Brain microvascular endothelial cell (primary cell): ENCODE measurements around the gene PIGV.

Experiments
- DNase-seq: peaks from one replicate; pipeline ENCODE4 v3.0.0-alpha.2; 2020
- H3K27ac ChIP-seq: fragments of 250-450 bp; sonication (Bioruptor Pico); 2 replicates; pipeline ENCODE4 v1.5.1; 2020; ENCODE audit warnings: mild to moderate bottlenecking, moderate library complexity
- H3K27me3 ChIP-seq: fragments of 250-450 bp; sonication (Bioruptor Pico); replicated peaks from 2 replicates; pipeline ENCODE4 v1.5.1; 2020; ENCODE audit warnings: mild to moderate bottlenecking
- H3K36me3 ChIP-seq: fragments of 250-450 bp; sonication (Bioruptor Pico); replicated peaks from 2 replicates; pipeline ENCODE4 v1.5.1; 2020; ENCODE audit warnings: mild to moderate bottlenecking
- H3K4me3 ChIP-seq: 2 replicates; pipeline ENCODE4 v1.5.1; 2011; ENCODE audit warnings: low read depth, mild to moderate bottlenecking, control low read depth, low read length, moderate library complexity
- in situ Hi-C: cut with HindIII; loops from 2 replicates; pipeline ENCODE4 v1.10.0; 2017; ENCODE audit warnings: low sequenced_read_pairs, low pct_ligation_motif_present
- TF ChIP-seq, protein P1 (sequence below): IDR thresholded peaks from 2 replicates; pipeline ENCODE4 v1.5.1; 2011; ENCODE audit warnings: low read depth, mild to moderate bottlenecking, moderate library complexity, low read length, control low read depth, inconsistent platforms; ENCODE audit errors: missing control alignments

The PIGV gene

DNA sequence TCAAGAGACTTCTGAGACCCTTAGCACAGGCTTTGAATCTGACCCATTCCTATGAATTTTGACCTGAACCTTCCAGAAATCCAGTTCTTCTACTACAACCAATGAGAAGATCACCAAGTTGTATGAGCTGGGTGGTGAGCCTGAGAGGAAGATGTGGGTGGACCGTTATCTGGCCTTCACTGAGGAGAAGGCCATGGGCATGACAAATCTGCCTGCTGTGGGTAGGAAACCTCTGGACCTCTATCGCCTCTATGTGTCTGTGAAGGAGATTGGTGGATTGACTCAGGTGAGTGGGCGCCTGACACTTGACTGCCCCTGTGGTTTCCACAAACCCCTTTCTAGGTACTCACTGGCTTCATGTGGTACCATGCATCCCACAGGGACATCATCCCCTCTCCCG lies 20.0 kb upstream of the PIGV start:
- in situ Hi-C loops, result no loop called here
- no peak for DNase-seq
- TF ChIP-seq, protein P1, sequence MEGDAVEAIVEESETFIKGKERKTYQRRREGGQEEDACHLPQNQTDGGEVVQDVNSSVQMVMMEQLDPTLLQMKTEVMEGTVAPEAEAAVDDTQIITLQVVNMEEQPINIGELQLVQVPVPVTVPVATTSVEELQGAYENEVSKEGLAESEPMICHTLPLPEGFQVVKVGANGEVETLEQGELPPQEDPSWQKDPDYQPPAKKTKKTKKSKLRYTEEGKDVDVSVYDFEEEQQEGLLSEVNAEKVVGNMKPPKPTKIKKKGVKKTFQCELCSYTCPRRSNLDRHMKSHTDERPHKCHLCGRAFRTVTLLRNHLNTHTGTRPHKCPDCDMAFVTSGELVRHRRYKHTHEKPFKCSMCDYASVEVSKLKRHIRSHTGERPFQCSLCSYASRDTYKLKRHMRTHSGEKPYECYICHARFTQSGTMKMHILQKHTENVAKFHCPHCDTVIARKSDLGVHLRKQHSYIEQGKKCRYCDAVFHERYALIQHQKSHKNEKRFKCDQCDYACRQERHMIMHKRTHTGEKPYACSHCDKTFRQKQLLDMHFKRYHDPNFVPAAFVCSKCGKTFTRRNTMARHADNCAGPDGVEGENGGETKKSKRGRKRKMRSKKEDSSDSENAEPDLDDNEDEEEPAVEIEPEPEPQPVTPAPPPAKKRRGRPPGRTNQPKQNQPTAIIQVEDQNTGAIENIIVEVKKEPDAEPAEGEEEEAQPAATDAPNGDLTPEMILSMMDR, result no peak
- Histone ChIP-seq H3K27me3 (no peaks in the 10 kb centered on the region), H3K36me3 (peaks cover 72% of the 10 kb centered on the region), H3K4me3 (no peak overlapping the region), H3K27ac (no peak overlapping the region)

DNA sequence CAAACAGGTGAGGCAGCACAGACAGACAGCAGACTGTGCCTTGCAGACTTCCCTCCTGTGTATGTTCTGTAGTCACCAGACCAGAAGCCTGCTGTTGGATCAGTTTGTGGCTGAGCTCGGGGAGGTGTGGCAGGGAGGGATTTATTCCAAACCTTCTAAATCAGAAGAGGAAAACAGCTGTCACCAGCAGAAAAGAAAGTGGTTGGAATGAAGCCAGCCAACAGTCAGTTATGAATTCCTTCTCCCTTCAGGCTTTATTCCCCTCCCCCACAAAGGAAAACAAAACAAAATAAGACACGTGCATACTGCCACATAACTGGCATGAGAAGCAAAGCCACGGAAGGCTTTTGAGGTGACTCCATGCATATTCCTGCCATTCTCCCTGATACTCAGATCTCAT lies 19.0 kb upstream of the PIGV start:
- in situ Hi-C loops, result no loop called here
- TF ChIP-seq, protein P1, result no peak
- Histone ChIP-seq H3K36me3 (peaks cover 73% of the 10 kb centered on the region), H3K27me3 (no peaks in the 10 kb centered on the region), H3K27ac (peak overlapping the region; percentile 34), H3K4me3 (no peak overlapping the region)
- peak; percentile 49 for DNase-seq

DNA sequence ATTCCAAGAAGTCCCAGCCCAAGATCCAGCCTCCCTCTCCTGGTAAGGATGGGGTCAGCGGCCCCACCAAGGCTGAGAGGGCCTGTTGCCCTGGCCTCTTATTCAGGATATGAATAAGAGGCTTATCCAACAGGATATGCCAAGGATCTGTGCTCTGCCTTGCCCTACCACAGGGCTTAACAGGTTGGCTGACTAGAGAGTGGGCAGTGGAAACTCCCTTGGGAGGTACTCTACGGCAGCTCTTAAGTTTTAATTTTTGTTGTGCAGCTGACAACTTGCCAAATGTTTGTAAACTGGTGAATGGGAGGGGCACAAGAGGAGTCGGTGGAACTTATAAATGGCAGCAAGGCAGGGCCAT lies 16.5 kb upstream of the PIGV start:
- Histone ChIP-seq H3K27me3 (no peaks in the 10 kb centered on the region), H3K4me3 (no peak overlapping the region), H3K27ac (peak overlapping the region; percentile 94), H3K36me3 (peaks cover 82% of the 10 kb centered on the region)
- TF ChIP-seq, protein P1, result no peak
- no peak for DNase-seq
- in situ Hi-C loops, result no loop called here

DNA sequence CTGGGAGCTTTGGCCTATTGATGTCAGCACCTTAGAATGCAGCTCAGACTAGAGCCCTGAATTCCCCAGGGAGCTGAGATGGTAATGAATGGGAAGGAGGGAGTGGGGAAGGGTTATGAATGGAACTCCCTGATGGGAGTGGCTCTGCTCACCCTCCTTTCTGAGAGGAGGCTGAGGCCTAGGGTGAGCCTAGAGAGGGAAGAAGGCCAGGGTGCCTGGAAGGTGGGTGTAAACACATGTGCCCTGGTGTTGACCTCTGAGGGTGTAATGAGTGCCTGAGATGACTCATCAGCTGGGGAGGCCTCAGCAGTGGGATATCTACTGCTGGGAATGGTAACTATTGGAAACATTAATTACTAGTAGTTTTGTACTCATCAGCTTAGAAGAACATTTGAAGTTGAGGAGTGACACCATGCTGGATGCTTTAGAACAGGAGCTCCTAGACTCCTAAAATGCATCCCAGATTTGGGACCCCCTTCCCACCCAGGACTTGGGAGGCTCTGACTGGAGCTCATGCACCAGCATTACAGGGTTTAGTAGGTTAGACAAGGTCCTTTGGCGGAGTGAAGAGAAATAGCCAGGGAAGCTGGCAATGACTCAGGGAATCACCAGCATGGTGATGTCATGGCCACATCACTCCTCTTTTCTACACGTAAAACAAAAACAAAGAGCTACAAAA lies 16.0 kb upstream of the PIGV start:
- peak overlapping the region; percentile 94 for H3K27ac ChIP-seq
- DNase-seq, result peak; percentile 94
- H3K4me3 ChIP-seq, result no peak overlapping the region
- in situ Hi-C loops, result no loop called here
- H3K27me3 ChIP-seq, result no peaks in the 10 kb centered on the region
- TF ChIP-seq, protein P1, result no peak
- H3K36me3 ChIP-seq, result peaks cover 82% of the 10 kb centered on the region

DNA sequence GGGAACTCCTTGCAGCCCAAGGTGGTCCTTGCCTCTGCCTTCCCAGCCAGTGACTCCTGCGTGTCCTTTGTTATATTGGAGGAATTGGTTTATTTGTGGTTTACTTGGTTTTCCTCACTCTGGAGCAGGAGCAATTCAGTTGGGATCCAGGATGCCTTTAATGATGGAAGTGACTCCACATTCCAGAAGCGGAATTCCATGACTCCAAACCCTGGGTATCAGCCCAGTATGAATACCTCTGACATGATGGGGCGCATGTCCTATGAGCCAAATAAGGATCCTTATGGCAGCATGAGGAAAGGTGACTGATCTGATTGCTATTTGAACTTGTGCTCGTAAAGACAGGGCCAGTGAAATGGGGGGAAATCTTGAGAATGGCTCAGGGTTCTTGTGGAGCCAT lies 15.1 kb upstream of the PIGV start:
- H3K4me3 ChIP-seq, result no peak overlapping the region
- peak overlapping the region; percentile 94 for H3K27ac ChIP-seq
- in situ Hi-C loops, result no loop called here
- no peaks in the 10 kb centered on the region for H3K27me3 ChIP-seq
- H3K36me3 ChIP-seq, result peaks cover 82% of the 10 kb centered on the region
- peak; percentile 86 for DNase-seq
- TF ChIP-seq, protein P1, result no peak

DNA sequence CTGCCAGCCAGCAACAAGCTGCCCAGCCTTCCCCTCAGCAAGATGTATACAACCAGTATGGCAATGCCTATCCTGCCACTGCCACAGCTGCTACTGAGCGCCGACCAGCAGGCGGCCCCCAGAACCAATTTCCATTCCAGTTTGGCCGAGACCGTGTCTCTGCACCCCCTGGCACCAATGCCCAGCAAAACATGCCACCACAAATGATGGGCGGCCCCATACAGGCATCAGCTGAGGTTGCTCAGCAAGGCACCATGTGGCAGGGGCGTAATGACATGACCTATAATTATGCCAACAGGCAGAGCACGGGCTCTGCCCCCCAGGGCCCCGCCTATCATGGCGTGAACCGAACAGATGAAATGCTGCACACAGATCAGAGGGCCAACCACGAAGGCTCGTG lies 13.3 kb upstream of the PIGV start:
- in situ Hi-C loops, result no loop called here
- H3K27me3 ChIP-seq, result no peaks in the 10 kb centered on the region
- no peak for DNase-seq
- TF ChIP-seq, protein P1, result no peak
- H3K36me3 ChIP-seq, result peaks cover 83% of the 10 kb centered on the region
- no peak overlapping the region for H3K4me3 ChIP-seq
- no peak overlapping the region for H3K27ac ChIP-seq
